K562 (cell line): ENCODE data around the gene GP1BB. TPM values are rescaled to one million over a fixed set of nuclear protein-coding genes. Genes with fewer than 3 reads are reported as not detected.

Experiments
- BCOR ChIP-seq: fragments of 450-650 bp; IDR thresholded peaks from 2 replicates; pipeline ENCODE4 v1.6.1; 2016
- CREB3 ChIP-seq: fragments of 450-650 bp; conservative IDR thresholded peaks from 2 replicates; pipeline ENCODE4 v1.6.1; 2016; ENCODE audit warnings: missing genetic modification characterization, low read depth, mild to moderate bottlenecking, missing compliant biosample characterization, moderate library complexity
- ETV6 ChIP-seq, 3 experiments: fragments of 150-350 bp in 1 of 3; sonication (generic) in 1 of 3; formaldehyde crosslinking in 1 of 3; IDR thresholded peaks; 2 replicates each; pipeline versions ENCODE4 v1.6.1 to v1.8.0; 2014 to 2022; ENCODE audit warnings: borderline replicate concordance in 2 of 3, low read depth in 2 of 3, antibody characterized with exemption in 1 of 3, low read length in 1 of 3, mild to moderate bottlenecking in 1 of 3, missing genetic modification reagents in 1 of 3
- GTF3C2 ChIP-seq: IDR thresholded peaks from 3 replicates; pipeline ENCODE4 v1.6.1; 2011; ENCODE audit warnings: borderline replicate concordance, mild to moderate bottlenecking, moderate library complexity; ENCODE audit not compliant: insufficient read length; ENCODE audit errors: extremely low read depth
- HES1 ChIP-seq: fragments of 450-650 bp; IDR thresholded peaks from 2 replicates; pipeline ENCODE4 v1.6.1; 2016; ENCODE audit warnings: low read depth, mild to moderate bottlenecking, moderate library complexity
- KLF6 ChIP-seq: fragments of 250-450 bp; sonication (Bioruptor Pico); IDR thresholded peaks from 2 replicates; pipeline ENCODE4 v1.4.0; 2020; ENCODE audit warnings: mild to moderate bottlenecking, moderate library complexity, borderline replicate concordance
- MBD1 ChIP-seq: fragments of 250-450 bp; sonication (Bioruptor Pico); IDR thresholded peaks from 2 replicates; pipeline ENCODE4 v1.8.0; 2022; ENCODE audit warnings: inconsistent platforms
- NCOR1 ChIP-seq: fragments of 450-650 bp; IDR thresholded peaks from 2 replicates; pipeline ENCODE4 v1.6.1; 2016; ENCODE audit warnings: mild to moderate bottlenecking, moderate library complexity
- SAFB ChIP-seq: fragments of 200-400 bp; formaldehyde crosslinking; IDR thresholded peaks from 2 replicates; pipeline ENCODE4 v1.6.1; 2017; ENCODE audit warnings: low read depth, low read length, borderline replicate concordance
- TAF9B ChIP-seq: fragments of 450-650 bp; IDR thresholded peaks from 2 replicates; pipeline ENCODE4 v1.6.1; 2018; ENCODE audit warnings: mild to moderate bottlenecking; ENCODE audit not compliant: partially characterized antibody
- ZEB2 ChIP-seq: fragments of 450-650 bp; IDR thresholded peaks from 2 replicates; pipeline ENCODE4 v1.6.1; 2016
- ZMIZ1 ChIP-seq, 2 experiments: fragments of 150-350 bp in 1 of 2; IDR thresholded peaks; 2 replicates each; pipeline ENCODE4 v1.6.1; 2012 to 2016; ENCODE audit warnings: low read depth in 2 of 2, low read length in 2 of 2, mild to moderate bottlenecking in 1 of 2, moderate library complexity in 1 of 2
- ZNF280B ChIP-seq: fragments of 250-450 bp; sonication (Bioruptor Pico); IDR thresholded peaks from 2 replicates; pipeline ENCODE4 v1.5.1; 2021; ENCODE audit warnings: mild to moderate bottlenecking
- ZNF444 ChIP-seq: fragments of 250-450 bp; sonication (Bioruptor Pico); IDR thresholded peaks from 2 replicates; pipeline ENCODE4 v1.4.0; 2020; ENCODE audit warnings: mild to moderate bottlenecking, moderate library complexity
- polyA plus RNA-seq, 8 experiments: library from polyadenylated mRNA; depleted of rRNA in 4 of 8; stranded (reverse) in 5 of 8; unstranded in 3 of 8; fragments of >200 nt; fragmentation: Nextera tagmentation in 2 of 8; fragmentation: Illumina TruSeq in 1 of 8; extraction: Ambion mirVana in 2 of 8; extraction: Trizol in 1 of 8; gene quantifications; 2 replicates each; pipeline versions ENCODE4 v1.2.1 to v1.2.3, GENCODE V29; 2011 to 2014; ENCODE audit warnings: inconsistent platforms in 1 of 8, missing spikeins in 1 of 8
- total RNA-seq, 7 experiments: library from RNA; depleted of rRNA in 6 of 7; stranded (reverse); fragments of >200 nt in 6 of 7; fragmentation: Illumina TruSeq in 2 of 7; extraction: Trizol in 2 of 7; gene quantifications; 2 replicates each; pipeline versions ENCODE4 v1.2.1 to v1.2.3, GENCODE V29; 2011 to 2021; ENCODE audit warnings: low replicate concordance in 1 of 7

GP1BB gene
- total and polyA plus RNA-seq, 9 of the 15 experiments (the other 6 are each of a cell fraction or from before 2014, with no cell fraction given): 0.69 to 162 (median 2.8) TPM

- TF ChIP-seq GTF3C2 (no peak), KLF6 (0 out of 2 replicates have a peak, but pooled peaks have one; percentile 80), CREB3 (tag) (no peak; the same call in 1 of the 2 replicates), SAFB (no peak), ZMIZ1 (IDR thresholded peaks at IDR 0.05; ENCODE audit: low read depth in 2 of 2, low read length in 2 of 2) (peak; percentile 6 to 66; a peak in 2 of 4 replicates), MBD1 (CRISPR knock-in tag) (no peak), TAF9B (no peak), BCOR (peak; percentile 95), ZNF280B (peak; percentile 76; the same call in 1 of the 2 replicates), HES1 (no peak), ETV6 (IDR thresholded peaks at IDR 0.05; ENCODE audit: borderline replicate concordance in 1 of 2, low read depth in 2 of 2, low read length in 1 of 2) (peak in 1 of 2 experiments; percentile 13; a peak in 1 of 4 replicates), ETV6 (CRISPR knock-in tag; IDR thresholded peaks at IDR 0.05; ENCODE audit: borderline replicate concordance) (no peak), ZNF444 (CRISPR knock-in tag) (no peak), NCOR1 (no peak), ZEB2 (no peak)
Measured at GRCh38 chr22:19730655-19731360, 7.5 kb downstream of the GP1BB start (continued).
